PC-3 (cell line): Measurements from ENCODE around the gene YARS2. TPM values are rescaled to one million over a fixed set of nuclear protein-coding genes. Genes with fewer than 3 reads are reported as not detected.

ENCODE experiments used
- ATAC-seq: fragments of 200-7000 bp; cut with Tn5 transposase; 2 replicates; pipeline ENCODE4 v1.9.1; 2020; ENCODE audit warnings: mild to moderate bottlenecking, moderate library complexity
- BruUV-seq: library from RNA; stranded (reverse); fragments of 400-500 nt; replicated peaks from 2 replicates; lab custom pipeline; 2021; lab: Mats Ljungman, UMichigan
- CTCF ChIA-PET: fragments of 300-600 bp; sonication (Branson Sonifier 250); formaldehyde crosslinking; loops from one replicate; lab custom pipeline; 2022; ENCODE audit warnings: antibody characterized with exemption; lab: Charles Lee
- POLR2A ChIA-PET: fragments of 300-600 bp; sonication (Branson Sonifier 250); formaldehyde crosslinking; loops from one replicate; lab custom pipeline; 2022; ENCODE audit warnings: antibody characterized with exemption; ENCODE audit not compliant: unreplicated experiment; lab: Charles Lee
- DNase-seq: peaks from one replicate; pipeline ENCODE4 v3.0.0-alpha.2; 2015
- H2AFZ ChIP-seq: fragments of 300-600 bp; sonication (generic); 2 replicates; pipeline ENCODE4 v1.6.0; 2016; ENCODE audit warnings: antibody characterized with exemption, low read length
- H3F3A ChIP-seq: fragments of 300-600 bp; sonication (generic); one replicate; pipeline ENCODE4 v1.6.0; 2017; ENCODE audit warnings: antibody characterized with exemption, low read length, control low read depth, mild to moderate bottlenecking; ENCODE audit not compliant: unreplicated experiment
- H3K27ac ChIP-seq: fragments of 300-600 bp; sonication (generic); 2 replicates; pipeline ENCODE4 v1.5.1; 2016; ENCODE audit warnings: mild to moderate bottlenecking, low read length
- H3K27me3 ChIP-seq: fragments of 300-600 bp; sonication (generic); 2 replicates; pipeline ENCODE4 v1.6.1; 2016; ENCODE audit warnings: low read length, mixed read lengths
- H3K36me3 ChIP-seq: fragments of 300-600 bp; sonication (generic); 2 replicates; pipeline ENCODE4 v1.6.1; 2016; ENCODE audit warnings: low read depth, mixed run types, low read length, mixed read lengths
- H3K4me1 ChIP-seq: fragments of 300-600 bp; sonication (generic); 2 replicates; pipeline ENCODE4 v1.5.1; 2016; ENCODE audit warnings: low read length; ENCODE audit not compliant: insufficient read depth
- H3K4me2 ChIP-seq: fragments of 300-600 bp; sonication (generic); 2 replicates; pipeline ENCODE4 v1.6.0; 2016; ENCODE audit warnings: low read length
- H3K4me3 ChIP-seq: fragments of 300-600 bp; sonication (generic); 2 replicates; pipeline ENCODE4 v1.5.1; 2016; ENCODE audit warnings: mild to moderate bottlenecking, low read length, mixed read lengths
- H3K79me2 ChIP-seq: fragments of 300-600 bp; sonication (generic); 2 replicates; pipeline ENCODE4 v1.6.1; 2017; ENCODE audit warnings: low read length, mixed read lengths
- H3K9ac ChIP-seq: fragments of 300-600 bp; sonication (generic); 2 replicates; pipeline ENCODE4 v1.6.0; 2016; ENCODE audit warnings: mild to moderate bottlenecking, low read length
- H3K9me2 ChIP-seq: fragments of 300-600 bp; sonication (generic); replicated peaks from 2 replicates; pipeline ENCODE4 v1.6.1; 2016; ENCODE audit warnings: mixed run types, low read length, mixed read lengths
- H3K9me3 ChIP-seq: fragments of 300-600 bp; sonication (generic); 2 replicates; pipeline ENCODE4 v1.6.1; 2016; ENCODE audit warnings: low read length, mixed read lengths
- H4K20me1 ChIP-seq: fragments of 300-600 bp; sonication (generic); 2 replicates; pipeline ENCODE4 v1.6.1; 2016; ENCODE audit warnings: low read length, mixed read lengths
- CTCF ChIP-seq: fragments of 300-600 bp; sonication (generic); conservative IDR thresholded peaks from 2 replicates; pipeline ENCODE4 v1.5.1; 2017; ENCODE audit warnings: antibody characterized with exemption, low read depth, mild to moderate bottlenecking, low read length
- EZH2 ChIP-seq: fragments of 300-600 bp; sonication (generic); IDR thresholded peaks from one replicate; pipeline ENCODE4 v1.6.1; 2017; ENCODE audit warnings: antibody characterized with exemption, mild to moderate bottlenecking, low read length; ENCODE audit not compliant: unreplicated experiment
- EZH2phosphoT487 ChIP-seq: fragments of 300-600 bp; sonication (generic); IDR thresholded peaks from 2 replicates; pipeline ENCODE4 v1.6.1; 2018; ENCODE audit warnings: mild to moderate bottlenecking, antibody characterized with exemption, low read length, borderline replicate concordance
- intact Hi-C: fragments of 100-400 bp; cut with micrococcal nuclease; formaldehyde crosslinking; loops from 2 replicates; pipeline ENCODE4 v1.9.0; 2023
- total RNA-seq: library from RNA; depleted of rRNA; stranded (reverse); fragments of >200 nt; gene quantifications from 2 replicates; pipeline ENCODE4 v1.2.3, GENCODE V29; 2014

The YARS2 gene
- total RNA-seq, 1 experiment from 2014 or later, result 37.4 TPM

- Histone ChIP-seq H3K4me1 (no peaks in the 10 kb centered on the region), H3K27ac (no peak overlapping the region), H3K79me2 (no peaks in the 10 kb centered on the region), H4K20me1 (no peaks in the 10 kb centered on the region; the same call in 1 of the 2 replicates), H3K4me2 (no peak overlapping the region), H3K4me3 (no peak overlapping the region), H3K9me2 (no peaks in the 10 kb centered on the region), H3K9ac (no peak overlapping the region), H3F3A (no peaks in the 10 kb centered on the region), H3K36me3 (peaks cover 5% of the 10 kb centered on the region; the same call in 1 of the 2 replicates), H2AFZ (no peak overlapping the region), H3K27me3 (no peaks in the 10 kb centered on the region), H3K9me3 (no peaks in the 10 kb centered on the region)
- DNase-seq (no peak), ATAC-seq (no peak)
- intact Hi-C loops, result no loop called here
- CTCF ChIA-PET, result no interaction called here
- no peak for TF ChIP-seq EZH2
- no peak for TF ChIP-seq CTCF
- TF ChIP-seq EZH2phosphoT487, result no peak
- POLR2A ChIA-PET, result no interaction called here
- BruUV-seq, result no TSS peak
These were observed 49.2 kb downstream of the YARS2 start for GRCh38 chr12:32706335-32707024.

GRCh38 chr12:32705783-32706182 is 49.9 kb downstream of the YARS2 start:
- Histone ChIP-seq H3K4me2 (no peak overlapping the region), H3K36me3 (no peaks in the 10 kb centered on the region; the same call in 1 of the 2 replicates), H2AFZ (no peak overlapping the region), H3K4me3 (no peak overlapping the region), H3K27ac (no peak overlapping the region), H3K9me2 (no peaks in the 10 kb centered on the region), H3F3A (no peaks in the 10 kb centered on the region), H3K27me3 (no peaks in the 10 kb centered on the region), H3K9me3 (no peaks in the 10 kb centered on the region), H4K20me1 (no peaks in the 10 kb centered on the region; the same call in 1 of the 2 replicates), H3K9ac (no peak overlapping the region), H3K4me1 (no peaks in the 10 kb centered on the region), H3K79me2 (no peaks in the 10 kb centered on the region)
- ChIA-PET POLR2A (no interaction called here), CTCF (no interaction called here)
- no peak for TF ChIP-seq EZH2
- TF ChIP-seq EZH2phosphoT487, result no peak
- no peak for TF ChIP-seq CTCF
- BruUV-seq, result no TSS peak
- ATAC-seq, result no peak
- intact Hi-C loops, result no loop called here
- DNase-seq, result no peak

GRCh38 chr12:32702946-32703345 is 52.8 kb downstream of the YARS2 start:
- TSS peak; percentile 22 for BruUV-seq
- ChIA-PET POLR2A (no interaction called here), CTCF (no interaction called here)
- no peaks in the 10 kb centered on the region for H3F3A ChIP-seq
- no peaks in the 10 kb centered on the region; the same call in 1 of the 2 replicates for H3K36me3 ChIP-seq
- no peaks in the 10 kb centered on the region for H3K9me2 ChIP-seq
- H2AFZ ChIP-seq, result no peak overlapping the region
- H3K4me1 ChIP-seq, result no peaks in the 10 kb centered on the region
- DNase-seq (no peak), ATAC-seq (no peak)
- H3K9me3 ChIP-seq, result no peaks in the 10 kb centered on the region
- no peak overlapping the region for H3K9ac ChIP-seq
- H3K79me2 ChIP-seq, result peaks cover 15% of the 10 kb centered on the region
- no peak overlapping the region for H3K4me3 ChIP-seq
- H3K27me3 ChIP-seq, result no peaks in the 10 kb centered on the region
- no peak overlapping the region for H3K27ac ChIP-seq
- TF ChIP-seq CTCF (no peak), EZH2 (no peak), EZH2phosphoT487 (no peak)
- no peak overlapping the region for H3K4me2 ChIP-seq
- intact Hi-C loops, result no loop called here
- H4K20me1 ChIP-seq, result no peaks in the 10 kb centered on the region
